GM12892 (cell line): Measurements from ENCODE around the gene GJA3.

ENCODE experiments used
- POLR2A ChIP-seq: IDR thresholded peaks from 2 replicates; pipeline ENCODE4 v1.6.1; 2011; ENCODE audit warnings: low read depth, low read length, control low read depth
- POLR2AphosphoS5 ChIP-seq: IDR thresholded peaks from 2 replicates; pipeline ENCODE4 v1.6.1; 2011; ENCODE audit warnings: low read depth, low read length, control low read depth
- TAF1 ChIP-seq: IDR thresholded peaks from 2 replicates; pipeline ENCODE4 v1.6.1; 2011; ENCODE audit warnings: low read depth, mild to moderate bottlenecking, control low read depth, low read length, borderline replicate concordance

- TF ChIP-seq POLR2A = no peak
- TF ChIP-seq POLR2AphosphoS5 = no peak
- TF ChIP-seq TAF1 = no peak
These were observed 39.7 kb downstream of the GJA3 start for GRCh38 chr13:20121159-20121525.
